ENCODE results near the gene TLE3.
A peak's percentile ranks its signal among the peaks of the same experiment; 100 is the strongest.

The TLE3 gene

DNA sequence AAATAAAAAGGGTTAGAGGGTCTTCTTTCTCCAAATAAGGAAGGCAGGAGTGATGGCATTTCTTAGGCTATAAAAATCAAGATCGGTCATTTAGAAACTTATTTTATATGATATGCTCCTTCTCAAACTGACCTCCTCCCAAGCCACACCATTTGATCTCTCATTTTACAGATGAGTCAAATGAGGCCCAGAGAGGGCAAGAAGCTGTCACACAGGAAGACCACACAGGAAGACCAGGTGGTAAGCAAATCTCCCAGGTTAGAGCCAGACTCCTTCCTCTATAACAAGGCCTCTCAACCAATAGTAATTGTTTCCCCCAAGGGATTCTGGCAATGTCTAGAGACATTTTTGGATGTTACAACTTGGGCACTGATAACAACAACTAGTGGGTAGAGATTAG lies 13.8 kb downstream of the TLE3 start:
- DNase-seq (ENCODE audit: low spot score), result peak; percentile 29

DNA sequence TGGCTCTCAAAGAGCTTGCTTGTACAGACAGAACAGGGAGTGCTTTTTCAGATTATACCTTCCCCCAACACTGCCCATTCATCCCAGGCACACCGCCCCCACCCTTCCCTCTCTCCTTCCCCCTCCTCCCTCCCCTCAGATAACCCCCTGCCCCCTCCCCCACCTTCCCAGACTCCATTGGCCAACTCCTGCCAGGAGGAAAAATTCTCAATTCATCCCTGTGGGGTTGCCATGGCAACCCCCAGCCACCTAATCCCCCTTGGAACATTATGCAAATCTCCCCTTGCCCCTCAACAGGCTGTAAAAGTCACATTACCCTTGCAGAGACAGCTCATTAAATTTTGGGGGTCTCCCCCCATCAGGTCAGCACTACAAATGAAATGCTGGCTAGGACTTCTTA lies 14.3 kb downstream of the TLE3 start:
- no peak for DNase-seq (ENCODE audit: low spot score)

DNA sequence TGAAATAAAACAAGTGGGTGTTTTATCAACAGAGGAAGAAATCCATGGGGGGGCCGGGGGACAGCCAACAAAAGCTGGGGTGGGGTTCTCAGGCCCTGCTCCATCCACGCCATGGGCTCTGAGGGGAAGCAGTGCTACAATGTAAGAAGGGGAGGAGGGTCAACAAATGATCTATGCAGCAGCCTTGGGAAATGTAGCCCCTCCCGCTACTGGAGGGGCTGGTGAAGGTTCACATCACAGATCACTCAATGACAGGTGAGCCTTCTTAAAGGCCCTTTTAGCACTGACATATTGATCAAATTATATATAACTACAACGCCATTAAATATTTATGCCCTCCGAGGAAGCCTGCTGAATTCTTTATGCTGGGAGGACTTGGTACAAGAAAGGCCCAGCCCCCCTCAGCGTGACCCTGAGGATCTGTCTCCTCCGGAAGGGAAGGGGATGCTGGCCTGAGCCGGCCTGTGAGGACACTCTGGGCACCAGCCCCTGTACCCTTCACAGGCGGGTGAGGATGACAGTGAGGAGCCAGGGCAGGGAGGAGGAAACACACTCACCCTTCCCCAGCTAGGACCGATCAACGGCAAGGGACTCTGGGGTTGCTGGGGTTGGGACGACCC lies 15.3 kb downstream of the TLE3 start:
- DNase-seq (ENCODE audit: low spot score), result no peak

GRCh38 chr15:70081612-70082011 lies 16.1 kb downstream of the TLE3 start:
- no peak for DNase-seq (ENCODE audit: low spot score)

DNA sequence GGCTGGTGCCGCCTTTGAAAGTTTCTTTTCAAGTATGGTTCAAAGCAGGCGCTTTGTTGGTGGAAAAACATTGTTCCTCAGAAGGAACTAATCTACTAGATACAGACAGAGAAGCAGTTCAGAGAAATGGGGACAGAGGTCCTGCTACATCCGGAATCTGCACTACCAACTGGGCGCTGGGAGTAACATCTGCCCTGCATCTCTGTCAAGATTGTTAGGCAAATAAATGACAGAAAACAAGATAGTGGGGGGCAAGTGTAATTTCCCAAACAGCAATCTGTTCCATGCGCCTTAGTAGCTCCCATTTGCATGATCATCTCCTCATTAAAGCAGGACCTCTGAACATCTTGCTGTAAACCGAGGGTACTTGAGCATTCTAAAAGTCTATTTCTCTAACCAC lies 17.4 kb downstream of the TLE3 start:
- no peak for DNase-seq (ENCODE audit: low spot score)

- no peak for DNase-seq (ENCODE audit: low spot score)
These were observed 17.8 kb downstream of the TLE3 start for GRCh38 chr15:70079888-70080287.

- no peak for DNase-seq (ENCODE audit: low spot score)
These were observed 18.9 kb downstream of the TLE3 start for GRCh38 chr15:70078578-70079417.

DNA sequence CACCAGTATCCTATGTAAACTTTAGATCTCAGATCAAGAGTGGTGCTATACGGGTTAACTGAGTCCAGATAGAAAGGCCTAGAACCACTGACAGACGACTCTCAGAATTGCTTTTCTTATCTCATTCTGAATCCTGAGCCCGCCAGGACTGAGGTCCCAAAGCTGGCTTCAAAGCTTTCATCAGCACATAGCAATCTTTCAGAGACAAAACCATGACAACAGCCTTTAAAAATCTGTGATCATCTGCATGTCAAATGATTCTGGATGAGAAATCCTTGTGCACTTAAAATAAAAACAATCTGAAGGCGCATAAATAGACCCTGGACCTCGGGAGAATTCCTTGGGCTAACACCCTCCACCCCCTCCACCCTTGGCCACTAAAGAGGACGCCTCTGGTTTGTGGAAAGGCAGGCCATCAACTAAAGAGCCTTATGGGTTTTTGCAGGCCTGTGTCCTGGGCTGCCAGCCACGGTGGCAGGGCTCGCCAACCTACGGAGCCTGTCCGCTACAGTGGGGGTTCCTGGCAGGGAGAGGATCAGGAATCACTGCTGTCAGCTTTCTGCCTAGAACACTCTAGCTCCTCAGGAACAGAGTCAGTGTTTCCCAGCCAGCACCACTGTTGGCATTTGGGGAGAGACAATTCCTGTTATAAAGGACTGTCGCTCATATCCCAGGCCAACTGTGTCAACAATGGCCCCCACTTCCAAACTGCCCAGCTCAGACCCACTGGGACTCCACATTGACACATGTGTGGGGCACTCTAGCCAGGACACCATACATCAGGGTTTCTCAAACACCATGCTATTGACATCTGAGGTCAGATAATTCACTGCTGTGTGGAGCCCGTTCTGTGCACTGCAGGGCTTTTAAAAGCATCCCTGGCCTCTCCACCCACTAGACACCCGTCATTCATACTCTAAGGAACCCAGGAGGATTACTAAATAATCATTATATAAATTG lies 20.2 kb downstream of the TLE3 start:
- DNase-seq (ENCODE audit: low spot score), result no peak

DNA sequence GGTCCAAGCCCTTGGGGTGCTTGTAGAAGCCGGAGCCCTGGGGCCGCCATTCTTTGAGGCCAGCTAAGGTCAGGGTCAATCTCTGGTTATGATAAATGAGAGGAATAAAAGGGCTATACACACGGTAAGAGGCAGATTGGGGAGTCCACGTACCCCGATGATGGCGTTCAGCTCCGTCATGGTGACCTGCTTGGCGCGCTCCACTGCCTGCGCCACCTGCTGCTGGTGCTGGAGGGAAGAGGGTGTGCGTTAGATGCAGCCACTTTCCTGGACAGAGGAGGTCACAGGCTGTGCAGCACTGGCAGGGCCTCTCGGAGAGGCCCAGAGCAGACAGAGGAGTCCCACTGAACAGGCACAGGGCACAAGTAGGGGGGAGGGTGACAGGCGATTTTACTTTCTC lies 23.3 kb downstream of the TLE3 start:
- DNase-seq (ENCODE audit: low spot score), result no peak

- no peak for DNase-seq (ENCODE audit: low spot score)
These were observed 25.2 kb downstream of the TLE3 start for GRCh38 chr15:70072479-70072878.

GRCh38 chr15:70071799-70072198 lies 25.9 kb downstream of the TLE3 start:
- DNase-seq (ENCODE audit: low spot score), result no peak

DNA sequence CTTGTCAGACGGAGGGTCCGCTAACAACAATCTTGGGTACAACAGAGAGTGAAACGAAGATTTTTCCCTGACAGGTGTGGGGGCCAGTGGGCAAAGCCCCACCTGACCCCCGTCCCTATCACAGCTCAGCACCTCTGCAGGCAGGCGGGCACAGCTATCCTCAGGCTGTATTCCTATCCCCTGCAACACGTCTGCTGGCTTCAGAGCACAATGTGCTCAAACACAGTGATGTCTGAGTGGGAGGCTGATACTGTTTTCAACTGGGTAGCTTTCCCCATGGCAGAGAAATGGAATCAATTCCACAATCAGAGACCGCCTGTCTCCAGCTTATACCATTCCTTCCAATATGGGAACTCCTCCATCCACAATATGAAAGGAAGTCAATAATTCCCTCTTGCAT lies 28.0 kb downstream of the TLE3 start:
- DNase-seq (ENCODE audit: low spot score), result no peak

DNA sequence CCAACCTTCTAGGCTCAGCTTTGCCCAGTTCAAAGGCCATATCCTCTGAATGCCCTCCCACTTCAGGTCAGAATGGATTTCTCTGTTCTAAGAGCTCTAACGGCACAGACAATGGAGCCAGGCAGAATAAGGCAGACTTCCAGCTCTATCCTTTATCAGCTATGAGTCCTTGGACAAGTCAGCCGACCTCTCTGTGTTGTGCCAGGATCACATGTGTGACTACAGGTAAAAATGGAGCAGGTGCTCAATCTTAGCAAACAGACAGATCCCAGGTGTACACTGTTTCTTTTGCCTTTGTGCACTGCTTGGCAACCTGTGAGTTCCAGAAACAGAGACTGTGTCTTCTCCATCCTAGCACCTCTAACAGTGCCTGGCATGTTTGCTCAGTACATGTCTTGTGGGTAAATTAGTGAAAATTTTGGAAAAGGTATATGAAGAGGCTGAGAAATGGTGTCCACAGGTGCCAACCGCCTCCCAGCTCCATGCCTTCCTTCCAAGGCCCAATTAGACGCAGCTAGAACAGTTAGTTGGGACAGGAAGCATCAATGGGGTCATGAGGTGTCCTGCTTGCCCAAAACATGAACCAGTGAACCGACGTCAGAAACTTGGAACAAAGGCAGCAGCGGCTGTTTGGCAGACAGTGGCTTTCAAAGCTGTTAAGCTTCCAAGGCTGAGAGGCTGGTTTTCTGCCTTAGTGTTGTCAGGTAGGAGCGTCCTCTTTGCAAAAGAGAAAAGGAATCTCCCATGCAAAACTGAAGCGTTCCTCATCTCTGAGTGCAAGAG lies 28.7 kb downstream of the TLE3 start:
- DNase-seq (ENCODE audit: low spot score), result no peak

DNA sequence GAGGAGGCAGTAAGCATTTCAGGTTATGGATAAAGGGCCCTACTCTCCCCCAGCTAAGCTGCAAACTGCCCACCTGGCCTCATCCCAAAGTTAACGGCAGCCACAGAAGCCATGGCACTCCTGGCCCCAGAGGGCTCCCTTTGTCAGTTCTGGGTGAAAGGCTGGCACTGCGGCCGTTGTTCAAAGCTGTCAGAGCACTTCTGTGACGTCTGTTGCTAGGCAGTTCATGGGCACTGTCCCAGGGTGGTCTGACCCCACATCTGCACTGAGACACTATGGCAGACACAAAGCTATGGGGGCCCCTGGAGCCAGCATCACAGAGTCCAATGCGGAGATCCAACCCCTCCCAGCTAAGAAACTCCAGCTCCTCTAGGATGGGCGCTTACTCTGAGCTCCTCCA lies 30.0 kb downstream of the TLE3 start:
- no peak for DNase-seq (ENCODE audit: low spot score)

DNA sequence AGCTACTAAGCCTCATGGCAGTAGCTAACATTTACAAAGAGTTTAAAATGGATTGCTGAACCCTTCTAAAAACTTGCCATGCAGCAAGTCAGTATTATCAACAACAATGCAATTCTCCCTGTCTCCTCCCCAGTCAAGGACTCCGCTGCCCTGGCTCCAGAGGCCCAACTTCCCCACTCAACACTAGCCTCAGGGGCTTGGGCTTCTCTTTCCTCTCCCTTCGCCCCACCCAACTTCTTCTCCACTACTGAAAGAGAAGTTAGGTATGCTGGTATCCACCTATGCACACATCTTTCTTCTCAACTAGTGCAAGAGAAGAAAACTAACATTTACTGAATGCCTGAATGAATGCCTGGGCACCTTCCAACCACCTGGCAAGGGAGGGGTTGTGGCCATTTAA lies 30.7 kb downstream of the TLE3 start:
- no peak for DNase-seq (ENCODE audit: low spot score)

DNA sequence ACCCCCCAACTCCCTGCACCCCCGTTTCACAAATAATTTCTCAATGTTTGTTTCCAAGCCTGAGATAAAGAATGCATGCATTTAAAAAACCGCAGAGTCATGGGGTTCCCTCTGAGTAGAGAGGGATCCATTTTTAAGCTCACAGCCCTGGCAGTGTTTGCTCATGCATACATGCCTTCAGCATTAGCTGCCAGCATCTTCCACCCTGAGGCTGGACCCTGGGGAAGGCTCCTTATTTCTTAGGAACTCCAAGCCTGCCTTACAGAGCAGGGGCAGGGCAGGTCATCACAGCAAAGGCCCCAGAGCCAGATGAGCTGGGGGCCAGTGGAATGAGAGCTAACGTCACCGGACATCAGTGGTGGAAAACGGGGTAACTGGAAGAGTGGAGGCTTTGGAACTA lies 31.3 kb downstream of the TLE3 start:
- DNase-seq (ENCODE audit: low spot score), result no peak

DNA sequence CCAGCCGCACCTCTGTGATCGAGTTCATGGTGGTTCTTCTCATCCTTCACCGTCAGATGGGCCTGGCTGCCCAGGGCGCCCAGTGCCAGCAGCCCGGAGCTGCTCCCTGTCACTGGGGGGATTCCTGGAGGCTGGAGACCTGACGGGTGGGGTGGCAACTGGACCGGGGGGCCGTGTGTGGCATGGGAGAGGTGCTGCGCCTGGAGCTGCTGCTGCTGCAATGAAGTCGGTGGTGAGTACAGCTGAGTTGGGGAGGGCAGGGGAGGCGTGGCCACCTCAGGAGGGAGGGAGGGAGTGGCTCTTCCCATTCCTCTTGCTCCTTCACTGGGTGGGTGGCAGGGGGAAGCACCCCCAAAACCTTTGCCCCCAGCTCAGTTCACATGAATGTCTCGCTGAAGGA lies 31.7 kb downstream of the TLE3 start:
- DNase-seq (ENCODE audit: low spot score), result no peak

- no peak for DNase-seq (ENCODE audit: low spot score)
These were observed 32.6 kb downstream of the TLE3 start for GRCh38 chr15:70065006-70065722.

- DNase-seq (ENCODE audit: low spot score), result no peak
These were observed 33.3 kb downstream of the TLE3 start for GRCh38 chr15:70064441-70064840.

DNA sequence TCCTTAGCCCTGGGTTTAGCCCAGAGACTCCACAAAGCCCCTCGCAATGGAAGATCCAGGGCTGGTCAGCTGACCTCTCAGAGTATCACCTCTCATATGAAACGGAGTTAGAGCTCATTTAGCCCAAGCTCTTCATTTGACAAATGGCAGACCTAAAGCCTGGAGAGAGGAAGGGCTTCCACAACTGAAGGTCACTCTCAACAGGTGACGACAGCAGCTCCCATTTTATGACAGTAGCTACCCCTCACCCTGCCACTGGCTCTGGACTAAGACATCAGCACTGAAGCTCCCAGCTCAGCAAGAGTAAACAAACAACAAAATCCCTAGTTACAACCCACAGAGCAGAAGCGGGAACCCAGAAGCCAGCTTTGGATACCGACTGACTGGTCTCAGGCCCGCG lies 33.7 kb downstream of the TLE3 start:
- DNase-seq (ENCODE audit: low spot score), result no peak

DNA sequence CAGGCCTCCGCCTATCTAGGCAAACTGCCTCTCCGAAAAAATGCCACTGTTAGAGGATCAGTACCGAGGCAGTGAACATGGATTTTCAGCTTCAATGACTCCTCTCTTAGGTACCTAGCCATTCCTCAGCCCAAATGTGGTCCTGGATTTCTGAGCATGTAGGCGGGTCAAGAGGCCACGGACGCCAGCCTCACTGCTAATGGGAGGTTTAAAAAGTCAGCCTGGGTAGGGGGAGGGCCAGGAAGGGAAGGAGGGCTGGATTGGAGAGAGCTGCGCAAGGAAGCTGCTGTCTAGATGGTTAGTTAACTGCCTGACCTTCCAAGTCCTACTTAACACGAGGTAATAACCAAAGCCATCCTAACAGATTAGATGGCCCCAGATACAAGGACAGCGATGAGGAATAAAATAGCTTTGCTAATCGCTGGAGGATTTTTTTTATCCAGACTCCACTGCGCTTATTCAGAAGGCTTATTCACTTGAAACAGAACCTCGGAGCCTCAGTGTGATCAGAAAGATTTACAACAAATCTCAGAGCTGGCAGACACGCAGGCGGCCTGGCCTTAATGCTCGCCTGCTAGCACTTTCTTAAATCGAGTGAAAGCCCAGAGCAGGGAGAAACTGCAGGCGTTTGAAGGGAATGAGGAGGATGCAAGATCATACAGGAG lies 34.3 kb downstream of the TLE3 start:
- no peak for DNase-seq (ENCODE audit: low spot score)

All from CD4-positive, alpha-beta T cell treated with Interleukin-6 at 100 ng/mL for 8 hours (primary cell).